Measurements from ENCODE around the gene MAB21L3.

MAB21L3 gene

GRCh38 chr1:116169898-116170297 lies 58.7 kb downstream of the MAB21L3 start:
- Histone ChIP-seq H3K4me3 (ENCODE audit: low read depth, low read length, poor library complexity, severe bottlenecking) (no peak overlapping the region), H3K9ac (ENCODE audit: low read length) (no peak overlapping the region), H3K36me3 (ENCODE audit: insufficient read depth, low read length) (no peaks in the 10 kb centered on the region), H3K9me3 (ENCODE audit: low read length) (no peaks in the 10 kb centered on the region), H3K27ac (ENCODE audit: low read depth, low read length, poor library complexity, severe bottlenecking) (no peak overlapping the region), H3K4me1 (ENCODE audit: insufficient read depth, low read length, severe bottlenecking) (peaks cover 4% of the 10 kb centered on the region), H2AFZ (ENCODE audit: low read length) (no peak overlapping the region), H3K79me2 (ENCODE audit: insufficient read depth, low read length) (no peaks in the 10 kb centered on the region), H3K27me3 (ENCODE audit: insufficient read depth, low read length) (no peaks in the 10 kb centered on the region), H4K20me1 (ENCODE audit: insufficient read depth, low read length) (no peaks in the 10 kb centered on the region), H3K4me2 (ENCODE audit: low read length) (no peak overlapping the region), H3K9me2 (ENCODE audit: low read depth, low read length) (no peaks in the 10 kb centered on the region), H3F3A (ENCODE audit: insufficient read depth, low read length) (no peaks in the 10 kb centered on the region)
- TF ChIP-seq EZH2 (IDR thresholded peaks at IDR 0.05; ENCODE audit: borderline replicate concordance, low read length), result no peak
- TF ChIP-seq, protein P1, sequence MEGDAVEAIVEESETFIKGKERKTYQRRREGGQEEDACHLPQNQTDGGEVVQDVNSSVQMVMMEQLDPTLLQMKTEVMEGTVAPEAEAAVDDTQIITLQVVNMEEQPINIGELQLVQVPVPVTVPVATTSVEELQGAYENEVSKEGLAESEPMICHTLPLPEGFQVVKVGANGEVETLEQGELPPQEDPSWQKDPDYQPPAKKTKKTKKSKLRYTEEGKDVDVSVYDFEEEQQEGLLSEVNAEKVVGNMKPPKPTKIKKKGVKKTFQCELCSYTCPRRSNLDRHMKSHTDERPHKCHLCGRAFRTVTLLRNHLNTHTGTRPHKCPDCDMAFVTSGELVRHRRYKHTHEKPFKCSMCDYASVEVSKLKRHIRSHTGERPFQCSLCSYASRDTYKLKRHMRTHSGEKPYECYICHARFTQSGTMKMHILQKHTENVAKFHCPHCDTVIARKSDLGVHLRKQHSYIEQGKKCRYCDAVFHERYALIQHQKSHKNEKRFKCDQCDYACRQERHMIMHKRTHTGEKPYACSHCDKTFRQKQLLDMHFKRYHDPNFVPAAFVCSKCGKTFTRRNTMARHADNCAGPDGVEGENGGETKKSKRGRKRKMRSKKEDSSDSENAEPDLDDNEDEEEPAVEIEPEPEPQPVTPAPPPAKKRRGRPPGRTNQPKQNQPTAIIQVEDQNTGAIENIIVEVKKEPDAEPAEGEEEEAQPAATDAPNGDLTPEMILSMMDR (IDR thresholded peaks at IDR 0.05; ENCODE audit: low read length), result no peak

- no peak overlapping the region for H3K4me3 ChIP-seq (ENCODE audit: low read depth, low read length, poor library complexity, severe bottlenecking)
- no peaks in the 10 kb centered on the region for H3K79me2 ChIP-seq (ENCODE audit: insufficient read depth, low read length)
- H2AFZ ChIP-seq (ENCODE audit: low read length), result no peak overlapping the region
- H3K36me3 ChIP-seq (ENCODE audit: insufficient read depth, low read length), result no peaks in the 10 kb centered on the region
- no peaks in the 10 kb centered on the region for H3K9me2 ChIP-seq (ENCODE audit: low read depth, low read length)
- TF ChIP-seq EZH2 (IDR thresholded peaks at IDR 0.05; ENCODE audit: borderline replicate concordance, low read length), result no peak
- TF ChIP-seq, protein P1 (IDR thresholded peaks at IDR 0.05; ENCODE audit: low read length), result no peak
- no peak overlapping the region for H3K4me2 ChIP-seq (ENCODE audit: low read length)
- no peaks in the 10 kb centered on the region for H3K27me3 ChIP-seq (ENCODE audit: insufficient read depth, low read length)
- no peaks in the 10 kb centered on the region for H4K20me1 ChIP-seq (ENCODE audit: insufficient read depth, low read length)
- peaks cover 4% of the 10 kb centered on the region for H3K4me1 ChIP-seq (ENCODE audit: insufficient read depth, low read length, severe bottlenecking)
- H3K27ac ChIP-seq (ENCODE audit: low read depth, low read length, poor library complexity, severe bottlenecking), result no peak overlapping the region
- H3F3A ChIP-seq (ENCODE audit: insufficient read depth, low read length), result no peaks in the 10 kb centered on the region
- H3K9me3 ChIP-seq (ENCODE audit: low read length), result no peaks in the 10 kb centered on the region
- no peak overlapping the region for H3K9ac ChIP-seq (ENCODE audit: low read length)
These were observed 59.8 kb downstream of the MAB21L3 start for GRCh38 chr1:116170721-116171589.

DNA sequence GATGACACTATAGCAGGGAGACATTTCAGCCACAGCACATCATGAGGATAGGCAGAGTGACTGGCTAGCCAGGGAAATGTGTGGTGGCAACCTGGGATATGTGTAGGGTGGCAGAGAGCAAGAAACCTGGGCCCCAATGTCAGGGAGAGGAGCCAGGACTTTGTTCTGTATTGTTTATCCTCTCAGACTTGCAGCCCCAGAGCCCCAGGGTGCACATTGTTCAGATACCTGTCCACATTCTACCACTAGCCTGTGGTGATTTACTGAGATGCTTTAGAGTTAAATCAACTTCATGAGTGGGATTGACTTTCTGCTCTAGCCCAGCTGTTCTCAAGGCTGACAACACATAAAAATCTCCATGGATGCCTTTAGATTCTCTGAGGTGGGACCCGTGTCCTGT lies 61.5 kb downstream of the MAB21L3 start:
- no peaks in the 10 kb centered on the region for H3K36me3 ChIP-seq (ENCODE audit: insufficient read depth, low read length)
- H4K20me1 ChIP-seq (ENCODE audit: insufficient read depth, low read length), result no peaks in the 10 kb centered on the region
- H3K9me2 ChIP-seq (ENCODE audit: low read depth, low read length), result no peaks in the 10 kb centered on the region
- H3K27me3 ChIP-seq (ENCODE audit: insufficient read depth, low read length), result no peaks in the 10 kb centered on the region
- no peaks in the 10 kb centered on the region for H3K9me3 ChIP-seq (ENCODE audit: low read length)
- H3K27ac ChIP-seq (ENCODE audit: low read depth, low read length, poor library complexity, severe bottlenecking), result no peak overlapping the region
- no peak overlapping the region for H3K4me3 ChIP-seq (ENCODE audit: low read depth, low read length, poor library complexity, severe bottlenecking)
- H3K79me2 ChIP-seq (ENCODE audit: insufficient read depth, low read length), result no peaks in the 10 kb centered on the region
- H2AFZ ChIP-seq (ENCODE audit: low read length), result no peak overlapping the region
- no peaks in the 10 kb centered on the region for H3F3A ChIP-seq (ENCODE audit: insufficient read depth, low read length)
- no peak overlapping the region for H3K4me2 ChIP-seq (ENCODE audit: low read length)
- peaks cover 4% of the 10 kb centered on the region for H3K4me1 ChIP-seq (ENCODE audit: insufficient read depth, low read length, severe bottlenecking)
- H3K9ac ChIP-seq (ENCODE audit: low read length), result no peak overlapping the region
- TF ChIP-seq, protein P1 (IDR thresholded peaks at IDR 0.05; ENCODE audit: low read length), result no peak
- no peak for TF ChIP-seq EZH2 (IDR thresholded peaks at IDR 0.05; ENCODE audit: borderline replicate concordance, low read length)

Measured in OCI-LY1 (cell line).